GM12874 (cell line): ENCODE data around the gene C1QTNF5.

Source experiments
- TF ChIP-seq, protein P1 (sequence below): IDR thresholded peaks from 2 replicates; pipeline ENCODE4 v1.5.1; 2011; ENCODE audit warnings: low read depth, mild to moderate bottlenecking, control low read depth, low read length, moderate library complexity; ENCODE audit not compliant: insufficient read depth

The C1QTNF5 gene

GRCh38 chr11:119374632-119375336, 34.1 kb upstream of the C1QTNF5 start:
- TF ChIP-seq, protein P1, sequence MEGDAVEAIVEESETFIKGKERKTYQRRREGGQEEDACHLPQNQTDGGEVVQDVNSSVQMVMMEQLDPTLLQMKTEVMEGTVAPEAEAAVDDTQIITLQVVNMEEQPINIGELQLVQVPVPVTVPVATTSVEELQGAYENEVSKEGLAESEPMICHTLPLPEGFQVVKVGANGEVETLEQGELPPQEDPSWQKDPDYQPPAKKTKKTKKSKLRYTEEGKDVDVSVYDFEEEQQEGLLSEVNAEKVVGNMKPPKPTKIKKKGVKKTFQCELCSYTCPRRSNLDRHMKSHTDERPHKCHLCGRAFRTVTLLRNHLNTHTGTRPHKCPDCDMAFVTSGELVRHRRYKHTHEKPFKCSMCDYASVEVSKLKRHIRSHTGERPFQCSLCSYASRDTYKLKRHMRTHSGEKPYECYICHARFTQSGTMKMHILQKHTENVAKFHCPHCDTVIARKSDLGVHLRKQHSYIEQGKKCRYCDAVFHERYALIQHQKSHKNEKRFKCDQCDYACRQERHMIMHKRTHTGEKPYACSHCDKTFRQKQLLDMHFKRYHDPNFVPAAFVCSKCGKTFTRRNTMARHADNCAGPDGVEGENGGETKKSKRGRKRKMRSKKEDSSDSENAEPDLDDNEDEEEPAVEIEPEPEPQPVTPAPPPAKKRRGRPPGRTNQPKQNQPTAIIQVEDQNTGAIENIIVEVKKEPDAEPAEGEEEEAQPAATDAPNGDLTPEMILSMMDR, result no peak

DNA sequence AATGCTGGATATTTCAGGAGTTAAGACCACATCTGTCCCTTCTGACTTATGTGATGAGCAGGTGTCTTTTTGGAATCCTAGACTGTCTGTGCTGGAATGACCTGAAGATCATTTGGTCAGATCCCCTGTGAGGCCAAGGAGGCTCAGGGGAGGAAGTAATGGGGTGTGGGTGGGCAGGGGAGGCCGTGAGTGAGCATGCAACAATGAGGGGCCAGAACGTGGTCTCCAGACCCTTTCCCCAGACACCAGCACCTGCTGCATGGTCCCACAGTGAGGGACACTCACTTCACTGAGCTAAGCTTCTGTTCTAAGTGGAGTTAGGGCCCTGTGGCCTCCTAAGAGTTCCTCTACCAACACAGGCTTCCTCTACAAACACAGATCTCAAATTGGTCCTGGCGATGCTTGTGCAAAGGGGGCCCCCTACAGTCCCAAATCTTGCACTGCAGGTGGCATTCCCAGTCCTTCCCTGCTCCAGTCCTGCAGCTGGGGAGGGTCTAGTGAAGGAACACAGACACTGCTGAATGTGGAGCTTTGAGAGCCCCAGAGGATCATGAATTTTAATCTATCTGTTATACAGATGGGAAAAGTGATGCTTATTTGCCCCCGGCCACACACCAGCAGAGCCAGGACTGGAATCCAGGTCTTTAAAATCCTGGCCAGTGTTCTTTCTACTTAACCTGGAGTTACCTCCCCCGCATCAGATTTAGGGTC, 33.4 kb upstream of the C1QTNF5 start:
- TF ChIP-seq, protein P1, result peak; percentile 76

- TF ChIP-seq, protein P1, result no peak
These were observed 32.6 kb upstream of the C1QTNF5 start for GRCh38 chr11:119373059-119373920.

DNA sequence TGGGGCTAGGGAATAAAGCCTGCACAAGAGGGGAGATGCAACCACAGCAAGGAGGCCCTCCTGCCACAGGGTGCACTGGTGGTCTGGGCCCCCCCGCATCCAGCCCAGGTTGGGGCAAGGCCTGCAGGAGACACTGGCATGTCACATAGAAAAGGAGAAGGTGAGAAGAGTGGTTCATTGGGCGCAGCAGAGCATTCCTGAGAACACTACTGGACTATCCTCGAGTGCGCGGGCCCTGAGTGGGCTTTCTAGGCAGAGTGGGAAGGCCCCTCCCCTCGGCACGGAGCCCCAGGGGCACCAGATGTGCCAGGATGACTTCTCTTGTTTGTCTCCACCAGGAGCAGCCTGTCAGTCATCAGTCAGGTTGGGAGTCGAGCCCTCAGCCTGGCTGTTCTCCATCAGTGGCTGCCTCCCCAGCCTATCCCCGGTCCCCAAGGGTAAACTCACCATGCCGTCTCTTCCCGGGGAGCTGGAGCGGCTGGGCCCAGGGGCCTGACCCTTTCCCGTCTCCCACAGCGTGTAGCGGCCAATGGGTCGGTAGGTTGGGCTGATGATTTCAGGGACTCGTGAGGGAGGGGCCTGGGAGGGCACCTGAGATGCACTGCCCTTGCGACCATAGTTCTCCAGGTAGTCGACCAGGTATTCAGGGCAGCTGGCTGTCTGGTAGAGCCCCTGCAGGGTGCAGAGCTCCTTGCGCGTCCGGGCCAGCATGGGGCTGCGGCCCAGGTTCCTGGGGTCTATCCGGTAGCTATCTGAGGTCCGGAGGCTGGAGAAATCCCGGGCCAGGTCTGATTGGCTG, 31.8 kb upstream of the C1QTNF5 start:
- TF ChIP-seq, protein P1, result no peak

GRCh38 chr11:119371778-119372182, 31.1 kb upstream of the C1QTNF5 start:
- TF ChIP-seq, protein P1, result no peak

- TF ChIP-seq, protein P1, result no peak
These were observed 30.5 kb upstream of the C1QTNF5 start for GRCh38 chr11:119371067-119371601.
